Ecto neural progenitor cell (in vitro differentiated cells): Measurements from ENCODE around the gene USP54.
"Not testable (repeated sequence)": the region's sequence is repeated elsewhere in the genome, so short reads cannot be mapped to it uniquely, and the experiment has no call there.

Experiments used
- DNase-seq: peaks from one replicate; pipeline ENCODE4 v3.0.0-alpha.2; 2018; ENCODE audit warnings: low spot score

The USP54 gene

GRCh38 chr10:73590881-73591799, at the start of gene USP54:
USP54 (minus strand) TSS chr10:73591342; CDS start chr10:73575658, 15,684 bp downstream.
- DNase-seq: no peak

DNA sequence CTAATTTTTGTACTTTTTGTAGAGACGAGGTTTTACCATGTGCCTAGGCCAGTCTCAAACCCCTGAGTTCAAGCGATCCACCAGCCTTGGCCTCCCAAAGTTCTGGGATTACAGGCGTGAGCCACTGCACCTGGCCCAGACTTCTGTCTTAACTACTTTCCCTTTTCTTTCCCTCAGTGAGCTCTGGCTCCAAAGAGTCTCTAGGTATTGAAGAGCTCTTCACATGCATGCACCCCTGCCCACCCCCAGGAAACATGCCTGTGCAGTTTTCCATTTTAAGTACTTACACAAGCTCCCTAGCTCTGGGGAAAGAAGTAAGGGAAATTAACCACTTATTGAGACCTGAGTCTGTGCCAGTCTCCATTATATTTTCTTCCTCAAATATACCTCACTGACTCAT, 48.1 kb upstream of the USP54 start:
- no peak for DNase-seq

DNA sequence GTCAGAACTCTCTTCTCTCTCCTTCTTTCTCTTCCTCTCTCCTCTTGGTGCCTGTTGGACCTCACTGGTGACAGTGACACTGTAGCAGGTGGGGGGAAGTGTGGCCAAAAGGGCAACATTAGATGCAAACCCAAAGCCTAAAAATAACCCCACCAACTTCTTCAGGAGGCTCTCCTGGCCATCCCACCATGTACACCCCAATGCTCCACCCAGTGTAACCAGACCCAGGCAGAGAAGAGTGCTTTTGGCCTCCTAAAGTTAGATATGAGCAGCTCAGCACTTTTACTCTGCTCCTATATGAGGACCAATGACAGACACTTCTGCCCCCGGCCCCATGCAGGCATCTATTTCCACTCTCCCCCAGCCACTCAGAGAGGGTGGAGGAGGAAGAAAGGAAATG, 44.6 kb upstream of the USP54 start:
- no peak for DNase-seq

GRCh38 chr10:73634421-73634820, 43.3 kb upstream of the USP54 start:
- DNase-seq: no peak

DNA sequence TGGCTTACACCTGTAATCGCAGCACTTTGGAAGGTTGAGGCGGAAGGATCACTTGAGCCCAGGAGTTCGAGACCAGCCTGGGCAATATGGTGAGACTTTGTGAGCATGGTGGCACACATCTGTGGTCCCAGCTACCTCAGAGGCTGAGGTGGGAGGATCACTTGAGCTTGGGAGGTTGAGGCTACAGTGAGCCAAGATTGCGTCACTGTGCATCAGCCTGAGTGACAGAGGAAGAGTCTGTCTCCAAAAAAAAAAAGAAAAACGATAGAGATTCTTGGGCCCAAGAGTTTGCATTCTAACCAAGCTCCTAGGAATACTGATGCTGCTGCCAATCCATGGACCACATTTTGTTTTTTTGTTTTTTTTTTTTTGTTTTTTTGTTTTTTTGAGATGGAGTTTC, 38.0 kb upstream of the USP54 start:
- no peak for DNase-seq

DNA sequence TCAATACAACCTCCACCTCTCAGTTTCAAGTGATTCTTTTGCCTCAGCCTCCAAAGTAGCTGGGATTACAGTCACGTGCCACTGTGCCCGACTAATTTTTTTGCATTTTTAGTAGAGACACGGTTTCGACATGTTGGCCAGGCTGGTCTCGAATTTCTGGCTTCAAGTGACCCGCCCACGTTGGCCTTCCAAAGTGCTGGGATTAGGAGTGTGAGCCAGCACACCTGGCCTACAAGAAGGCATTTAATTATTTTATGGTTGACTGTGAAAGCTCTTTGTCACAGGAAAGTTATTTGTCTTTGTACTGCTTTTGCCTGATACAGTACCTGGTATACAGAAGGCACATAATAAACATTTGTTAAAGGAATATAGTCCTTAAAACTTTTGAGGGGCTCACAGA, 37.3 kb upstream of the USP54 start:
- no peak for DNase-seq

GRCh38 chr10:73627300-73627699, 36.2 kb upstream of the USP54 start:
- DNase-seq: no peak

DNA sequence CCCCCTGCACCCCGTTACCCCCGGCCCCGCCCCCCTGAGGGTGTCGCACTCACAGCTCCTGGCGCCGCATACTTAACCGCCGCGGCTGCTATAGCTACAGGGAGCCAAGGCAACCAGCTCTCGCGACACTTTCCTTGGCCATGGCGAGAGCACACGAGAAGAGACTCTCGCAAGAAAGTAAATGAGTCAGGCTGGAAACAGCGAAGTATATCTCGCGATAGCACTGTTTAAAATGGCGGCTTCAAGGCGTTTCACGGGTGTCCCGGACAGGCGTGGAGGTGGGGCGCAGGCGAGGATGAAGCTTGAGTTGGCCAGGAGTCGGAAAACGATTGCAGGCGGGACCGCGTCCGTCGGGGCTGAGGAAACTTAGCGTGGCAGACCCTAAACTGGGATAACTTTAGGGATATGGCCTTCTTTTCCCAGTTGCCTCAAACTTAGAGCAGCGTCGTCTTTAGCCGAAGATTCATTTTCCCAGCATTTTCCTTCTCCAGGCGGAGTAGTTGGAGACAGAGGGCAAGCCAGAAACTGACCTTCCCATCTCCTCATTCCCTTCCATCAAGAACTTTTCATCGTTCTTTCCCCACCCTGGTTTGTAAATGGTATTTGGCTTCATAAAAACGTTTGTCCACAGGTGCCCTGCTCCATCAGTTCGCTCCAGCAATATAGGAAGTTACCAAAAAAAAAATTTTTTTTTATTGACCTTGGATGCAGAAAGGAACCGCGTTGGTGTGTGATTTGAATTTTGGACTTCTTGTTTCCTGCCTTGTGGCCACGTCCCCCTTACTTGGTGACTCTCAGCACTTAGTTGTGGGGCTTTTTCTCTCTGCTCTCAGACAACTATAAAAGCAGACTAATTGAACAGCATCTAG, 35.0 kb upstream of the USP54 start:
- peak; percentile 93 for DNase-seq

DNA sequence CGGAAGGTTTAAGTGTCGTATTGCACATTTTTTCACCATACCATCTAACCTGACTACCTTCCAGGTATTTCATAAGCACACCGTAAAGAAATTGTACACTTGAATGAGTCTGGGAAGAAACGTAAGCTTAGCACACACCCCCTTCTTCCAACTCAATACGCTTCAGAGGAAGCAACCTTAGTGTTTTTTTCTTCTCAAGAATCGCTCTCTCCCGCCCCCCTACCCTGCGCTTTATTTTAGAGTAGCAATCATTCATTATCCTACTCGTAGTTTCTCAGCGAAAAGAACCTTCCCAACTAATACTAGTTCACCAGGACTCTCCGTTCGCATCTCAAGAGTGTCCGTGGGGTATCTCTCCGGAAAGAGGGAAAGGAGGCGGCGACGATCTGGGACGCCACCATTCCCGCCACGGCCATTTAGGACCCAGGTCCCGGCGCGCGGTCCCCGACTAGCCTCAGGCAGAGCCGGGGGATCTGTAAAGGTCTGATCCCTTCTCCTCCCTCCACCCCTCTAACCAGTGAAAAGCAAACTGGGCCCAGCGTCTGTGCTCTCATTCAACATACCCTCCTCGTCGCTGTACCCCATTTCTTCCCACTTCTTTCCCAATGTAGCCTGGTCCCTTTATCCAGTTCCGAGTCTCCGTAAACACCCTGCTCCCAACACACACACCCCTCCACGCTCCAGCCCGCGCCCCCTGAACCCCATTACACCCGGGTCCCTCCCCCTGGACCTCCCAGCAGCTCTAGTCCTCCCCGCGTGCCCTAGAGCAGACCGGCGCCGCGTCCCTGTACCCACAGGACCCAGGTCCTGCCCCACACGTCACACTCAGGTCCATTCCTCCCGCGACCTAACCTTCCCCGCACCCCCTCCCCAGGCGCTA, 34.1 kb upstream of the USP54 start:
- peak; percentile 77 for DNase-seq

DNA sequence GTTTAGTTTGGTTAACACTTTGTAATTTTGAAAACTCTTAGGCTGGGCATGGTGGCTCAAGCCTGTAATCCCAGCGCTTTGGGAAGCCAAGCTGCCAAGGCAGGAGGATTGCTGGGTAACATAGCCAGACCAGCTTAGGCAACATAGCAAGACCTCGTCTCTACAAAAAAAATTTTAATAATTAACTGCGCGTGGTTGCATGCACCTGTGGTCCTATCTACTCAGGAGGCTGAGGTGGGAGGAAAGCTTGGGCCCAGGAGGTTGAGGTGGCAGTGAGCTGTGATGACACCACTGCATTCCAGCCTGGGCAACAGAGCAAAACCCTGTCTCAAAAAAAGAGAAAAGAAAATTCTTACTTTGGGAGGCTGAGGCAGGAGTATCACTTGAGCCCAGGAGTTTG, 31.9 kb upstream of the USP54 start:
- DNase-seq: no peak

DNA sequence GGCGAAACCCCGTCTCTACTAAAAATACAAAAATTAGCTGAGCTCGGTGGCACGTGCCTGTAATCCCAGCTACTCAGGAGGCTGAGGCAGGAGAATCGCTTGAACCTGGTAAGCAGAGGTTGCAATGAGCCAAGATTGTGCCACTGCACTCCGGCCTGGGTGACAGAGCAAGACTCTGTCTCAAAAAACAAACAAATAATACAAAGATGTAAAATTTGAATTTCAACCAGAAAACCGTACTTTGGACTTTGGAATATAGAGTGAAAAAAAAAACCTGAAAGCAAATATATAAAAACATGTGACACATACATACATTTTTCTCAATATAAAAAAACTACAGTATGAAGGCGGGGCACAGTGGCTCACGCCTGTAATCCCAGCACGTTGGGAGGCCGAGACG, 29.8 kb upstream of the USP54 start:
- not testable (repeated sequence) for DNase-seq

DNA sequence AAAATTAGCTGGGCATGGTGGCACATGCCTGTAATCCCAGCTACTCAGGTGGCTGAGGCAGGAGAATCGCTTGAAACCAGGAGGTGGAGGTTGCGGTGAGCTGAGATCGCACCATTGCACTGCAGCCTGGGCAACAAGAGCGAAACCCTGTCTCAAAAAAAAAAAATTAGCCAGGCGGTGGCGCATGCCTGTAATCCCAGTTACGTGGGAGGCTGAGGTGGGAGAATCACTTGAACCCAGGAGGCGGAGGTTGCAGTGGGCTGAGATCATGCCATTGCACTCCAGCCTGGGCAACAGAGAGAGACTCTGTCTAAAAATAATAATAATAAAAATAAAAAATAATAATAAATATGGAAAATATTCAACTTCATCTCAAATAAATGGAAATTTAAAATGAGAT, 26.0 kb upstream of the USP54 start:
- DNase-seq: not testable (repeated sequence)

DNA sequence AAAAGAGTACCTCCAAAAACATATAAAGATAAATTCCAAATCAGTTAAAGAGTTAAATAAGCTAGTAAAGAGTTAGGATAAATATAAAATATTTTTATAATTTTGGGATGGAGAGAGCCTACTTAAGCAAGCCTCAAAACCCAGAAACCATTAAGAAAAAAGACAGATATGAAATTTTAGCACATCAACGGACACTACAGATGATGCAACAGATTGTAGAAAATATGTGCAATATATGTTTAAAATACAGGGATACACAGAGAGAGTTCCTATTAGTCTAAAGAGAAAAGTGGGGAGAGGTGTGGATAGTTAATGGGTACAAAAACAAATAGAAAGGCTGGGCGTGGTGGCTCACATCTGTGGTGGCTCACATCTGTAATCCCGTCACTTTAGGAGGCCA, 23.6 kb upstream of the USP54 start:
- no peak for DNase-seq

GRCh38 chr10:73609116-73609515, 18.0 kb upstream of the USP54 start:
- DNase-seq: no peak

DNA sequence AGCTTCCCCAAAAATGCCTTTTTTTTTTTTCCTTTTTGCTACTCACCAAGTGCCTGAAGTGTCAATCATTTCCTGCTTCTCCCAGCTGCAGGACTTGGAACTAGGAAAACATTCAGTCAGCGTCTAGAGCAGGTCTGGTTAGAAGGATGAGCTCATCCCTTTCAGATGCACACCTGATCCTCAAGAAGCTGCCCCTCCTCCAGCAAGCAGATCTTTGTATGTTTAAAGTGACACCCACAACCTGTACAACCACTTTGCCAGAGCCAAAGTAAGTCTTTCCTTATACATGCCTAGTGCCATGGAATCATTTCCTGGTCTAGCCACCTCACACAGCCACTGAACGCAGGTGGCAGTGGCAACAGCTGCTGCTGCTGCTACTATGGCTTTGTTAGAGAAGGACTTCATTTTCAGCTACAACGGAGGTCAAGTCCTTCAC, 10.4 kb upstream of the USP54 start:
- no peak for DNase-seq

DNA sequence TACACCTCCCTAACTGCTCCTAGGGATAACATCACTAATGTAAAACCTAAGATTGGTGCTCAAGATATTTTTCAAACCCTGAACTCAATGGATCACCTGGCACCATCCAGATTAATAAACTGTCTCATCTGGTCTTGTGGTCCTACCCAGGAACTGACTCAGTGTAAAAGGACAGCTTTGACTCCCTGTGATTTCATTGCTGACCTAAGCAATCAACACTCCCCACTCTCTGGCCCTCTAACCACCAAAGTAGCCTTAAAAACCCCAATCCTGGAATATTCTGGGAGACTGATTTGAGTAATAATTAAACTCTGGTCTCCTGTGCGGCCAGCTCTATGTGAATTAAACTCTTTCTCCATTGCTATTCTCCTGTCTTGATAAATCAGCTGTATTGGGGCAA, 6.2 kb upstream of the USP54 start:
- no peak for DNase-seq

- DNase-seq: no peak
Measured at GRCh38 chr10:73593812-73594211, 2.7 kb upstream of the USP54 start.

GRCh38 chr10:73593110-73593509, 2.0 kb upstream of the USP54 start:
- no peak for DNase-seq

GRCh38 chr10:73591935-73592699, 975 bp upstream of the USP54 start:
- DNase-seq: peak; percentile 58

DNA sequence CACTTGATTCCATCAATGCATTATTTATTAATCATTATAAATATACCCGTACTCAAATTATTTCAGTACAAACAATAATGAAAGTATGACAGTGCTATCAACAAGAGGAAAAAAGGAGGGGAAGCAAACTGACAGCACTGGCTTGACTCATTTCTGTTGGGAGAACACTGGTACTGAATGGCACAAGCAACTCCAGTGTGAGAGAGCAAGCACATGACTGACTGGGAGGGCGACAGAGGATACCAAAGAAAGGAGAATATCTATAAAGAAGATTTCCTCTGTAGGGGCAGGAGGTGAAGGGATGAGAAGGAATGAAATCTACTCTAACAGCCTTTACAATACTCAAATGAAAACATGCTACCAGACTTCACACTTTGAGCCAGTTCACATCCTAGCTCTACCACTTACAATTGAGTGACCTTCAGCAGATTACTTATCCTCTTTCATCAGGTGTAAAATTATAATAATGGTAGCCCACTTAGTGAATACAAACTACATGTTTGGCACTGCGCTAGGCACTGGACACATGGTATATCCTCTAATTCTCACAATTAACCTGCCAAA, 1.5 kb downstream of the USP54 start:
- DNase-seq: no peak

- no peak for DNase-seq
Measured at GRCh38 chr10:73588656-73589055, 2.5 kb downstream of the USP54 start.
